Psoas muscle (tissue), 8 donors: ENCODE results near the gene CD300LD. TPM values are rescaled to one million over a fixed set of nuclear protein-coding genes. Genes with fewer than 3 reads are reported as not detected.

Experiments
- ATAC-seq, 4 donors: fragments of 200-7000 bp; cut with Tn5 transposase; one replicate each; pipeline ENCODE4 v1.9.1; 2020; ENCODE audit warnings: moderate library complexity in 3 of 4, mild to moderate bottlenecking in 2 of 4
- DNase-seq, 2 donors: peaks; one replicate each; pipeline ENCODE4 v3.0.0-alpha.2; 2020
- H3K27ac ChIP-seq: fragments of 200-600 bp; one replicate; pipeline ENCODE4 v1.8.0; 2022
- H3K27me3 ChIP-seq, 3 donors: fragments of 200-600 bp in 1 of 3; one replicate each; pipeline versions ENCODE4 v1.6.1 to v1.8.0; 2013 to 2022; ENCODE audit warnings: low read length in 2 of 3, mild to moderate bottlenecking in 2 of 3, moderate library complexity in 1 of 3; ENCODE audit not compliant: insufficient read depth in 3 of 3
- H3K36me3 ChIP-seq, 2 donors: fragments of 200-600 bp in 1 of 2; one replicate each; pipeline versions ENCODE4 v1.6.1 to v1.8.0; 2013 to 2022; ENCODE audit warnings: low read depth in 1 of 2, mild to moderate bottlenecking in 1 of 2, moderate library complexity in 1 of 2; ENCODE audit not compliant: insufficient read depth in 1 of 2
- H3K4me1 ChIP-seq: fragments of 200-600 bp; one replicate; pipeline ENCODE4 v1.8.0; 2022
- H3K4me3 ChIP-seq: fragments of 200-600 bp; one replicate; pipeline ENCODE4 v1.8.0; 2022; ENCODE audit warnings: mild to moderate bottlenecking
- H3K9me3 ChIP-seq: fragments of 200-600 bp; one replicate; pipeline ENCODE4 v1.8.0; 2022
- CTCF ChIP-seq: fragments of 200-600 bp; IDR thresholded peaks from one replicate; pipeline ENCODE4 v1.8.0; 2022; ENCODE audit warnings: antibody characterized with exemption
- WGBS, 3 donors: extraction: QIAGEN DNeasy Blood & Tissue Kit; methylation state at CpG; one replicate each; pipeline versions ENCODE4 v1.1.6 to v1.1.7; 2013; 5-methylcytosine and 5-hydroxymethylcytosine counted together
- intact Hi-C, 2 donors: fragments of 100-400 bp; cut with DNase I; formaldehyde crosslinking; loops; one replicate each; pipeline versions ENCODE4 v1.11.0 to v1.14.2; 2022
- polyA plus RNA-seq, 3 donors: library from polyadenylated mRNA; stranded (reverse); fragments of 200-250 nt; gene quantifications; one replicate each; pipeline ENCODE4 v1.2.3, GENCODE V29; 2013
- total RNA-seq, 4 donors: library from RNA; stranded (reverse); fragmentation: NEBNext Ultra II Directional in 2 of 4; extraction: Animal tissue kit (Norgen Biotek cat#: 25700) in 2 of 4; gene quantifications; one replicate each; pipeline versions ENCODE4 v1.2.1 to v1.2.4, GENCODE V29; 2021 to 2023
- donor health status: healthy with polysubstance abuse.
- donor health status: DM: no; HTN: no; CAD: no; lungs with moderate emphysema.
- donor health status: Bipolar disorder and iron deficiency.
- donor health status: healthy.
- donor health status: DM: yes; HTN: yes; CAD: no.
- donor health status: DM: no; HTN: no; CAD: no.
- donor health status: DM: no; HTN: no; CAD: no.
- donor health status: DM: yes; HTN: yes; CAD: no.

The CD300LD gene
- total and polyA plus RNA-seq, 7 donors = not detected

GRCh38 chr17:74539281-74539820 is 52.7 kb downstream of the CD300LD start:
- H3K36me3 ChIP-seq = no peaks in the 10 kb centered on the region
- no peaks in the 10 kb centered on the region for H3K9me3 ChIP-seq
- intact Hi-C loops = no loop called here
- H3K4me3 ChIP-seq = no peak overlapping the region
- DNase-seq (no peak), ATAC-seq (no peak)
- 69 to 73% (median 71%) methylated on average over 10 of the region's 10 CpGs for WGBS, 3 donors
- H3K27ac ChIP-seq = no peak overlapping the region
- no peak for TF ChIP-seq CTCF
- H3K27me3 ChIP-seq = peaks cover 0 to 5% (median 0%) of the 10 kb centered on the region in 3 donors
- no peaks in the 10 kb centered on the region for H3K4me1 ChIP-seq

- WGBS, 3 donors = 65 to 73% (median 69%) methylated on average over 3 of the region's 3 CpGs
- no peak for TF ChIP-seq CTCF
- Histone ChIP-seq H3K36me3 (no peaks in the 10 kb centered on the region), H3K27ac (no peak overlapping the region), H3K4me3 (no peak overlapping the region), H3K27me3 (peaks cover 0 to 5% (median 0%) of the 10 kb centered on the region in 3 donors), H3K9me3 (no peaks in the 10 kb centered on the region), H3K4me1 (no peaks in the 10 kb centered on the region)
- intact Hi-C loops = no loop called here
- DNase-seq (no peak), ATAC-seq (no peak)
These were observed 55.2 kb downstream of the CD300LD start for GRCh38 chr17:74536890-74537289.

DNA sequence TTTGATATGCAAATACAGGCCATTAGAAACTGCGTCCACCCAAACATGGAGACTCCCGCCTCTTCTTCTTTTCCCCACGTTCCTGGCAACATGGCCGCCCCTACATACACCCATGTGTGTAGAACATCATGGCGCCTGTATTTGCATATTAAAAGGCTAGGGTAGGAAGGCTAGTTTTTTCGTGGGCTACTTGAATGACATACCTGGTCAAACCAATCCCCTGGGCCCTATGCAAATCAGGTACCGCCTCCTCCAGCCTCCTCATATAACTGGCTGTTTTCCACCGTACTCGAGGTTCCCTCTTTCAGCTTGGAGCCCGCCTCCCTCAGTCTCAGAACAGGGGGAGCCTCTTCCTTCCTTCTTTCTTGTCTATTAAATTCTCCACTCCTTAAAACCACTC is 60.0 kb downstream of the CD300LD start:
- TF ChIP-seq CTCF = no peak
- no peak for DNase-seq
- WGBS, 3 donors = 63 to 68% (median 64%) methylated on average over 10 of the region's 10 CpGs
- intact Hi-C loops = loop anchor here in 1 of 2 donors (2.0 kb wide), 1 partner anchor 163 kb away; no protein-coding TSS in a partner anchor
- Histone ChIP-seq H3K27me3 (peaks cover 0 to 3% (median 0%) of the 10 kb centered on the region in 3 donors), H3K36me3 (no peaks in the 10 kb centered on the region), H3K4me3 (no peak overlapping the region), H3K4me1 (no peaks in the 10 kb centered on the region), H3K27ac (no peak overlapping the region), H3K9me3 (no peaks in the 10 kb centered on the region)
- ATAC-seq = peak in 2 of 4 donors; percentile 44 to 61

DNA sequence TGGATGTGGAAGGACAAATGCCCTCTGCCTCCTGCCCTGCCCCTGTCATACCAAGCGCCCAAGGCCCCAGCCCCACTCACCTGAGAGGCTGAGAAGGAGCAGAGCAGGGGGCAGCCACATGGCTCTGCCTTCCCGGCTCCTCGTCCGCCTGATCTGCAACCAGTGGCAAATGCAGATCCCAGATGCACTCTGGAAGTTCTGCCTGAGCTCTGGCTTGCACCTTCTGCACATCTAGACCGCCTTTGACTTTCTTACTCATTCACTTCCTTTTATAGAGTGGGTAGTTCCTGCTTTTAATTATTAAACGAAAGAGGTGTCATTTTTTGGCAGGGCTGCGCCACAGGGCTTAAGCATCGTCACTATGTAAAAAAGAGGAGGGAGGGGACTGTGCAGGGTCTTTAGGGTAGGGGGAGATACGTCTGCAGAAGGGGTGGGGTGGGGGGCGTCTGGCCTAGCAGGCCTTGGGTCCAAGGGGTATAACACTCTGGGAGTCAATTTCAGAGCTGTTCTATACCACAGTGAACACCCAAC is 60.8 kb downstream of the CD300LD start, which contains the start of gene CD300LB:
Gene CD300LB (minus strand): TSS at position 245 of the 531 bp plus-strand sequence. CDS start 125 bp downstream, at position 120.
- ATAC-seq = no peak
- Histone ChIP-seq H3K4me1 (no peaks in the 10 kb centered on the region), H3K9me3 (no peaks in the 10 kb centered on the region), H3K27ac (no peak within 1 kb of the TSS), H3K27me3 (no peaks in the 10 kb centered on the region), H3K4me3 (no peak within 1 kb of the TSS), H3K36me3 (no peaks in the 10 kb centered on the region)
- no peak for TF ChIP-seq CTCF
- intact Hi-C loops = no loop called here
- no peak for DNase-seq
- WGBS, 3 donors = 73 to 82% (median 79%) methylated on average over 10 of the region's 10 CpGs

DNA sequence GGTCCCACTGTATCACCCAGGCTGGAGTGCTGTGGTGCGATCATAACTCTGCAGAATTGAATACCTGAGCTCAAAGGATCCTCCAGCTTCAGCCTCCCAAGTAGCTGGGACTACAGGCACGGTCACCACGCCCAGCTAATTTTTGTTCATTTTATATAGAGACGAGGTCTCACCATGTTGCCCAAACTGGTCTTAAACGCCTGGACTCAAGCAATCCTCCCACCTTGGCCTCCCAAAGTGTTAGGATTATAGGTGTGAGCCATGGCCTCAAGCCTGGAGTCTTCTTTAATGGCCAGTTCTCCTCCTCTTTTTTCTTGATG is 61.3 kb downstream of the CD300LD start:
- Histone ChIP-seq H3K27me3 (no peaks in the 10 kb centered on the region), H3K4me1 (no peaks in the 10 kb centered on the region), H3K9me3 (no peaks in the 10 kb centered on the region), H3K4me3 (no peak overlapping the region), H3K27ac (no peak overlapping the region), H3K36me3 (no peaks in the 10 kb centered on the region)
- no peak for TF ChIP-seq CTCF
- WGBS, 3 donors = 67 to 85% (median 74%) methylated on average over 5 of the region's 5 CpGs
- peak in 1 of 2 donors; percentile 12 for DNase-seq
- intact Hi-C loops = no loop called here
- no peak for ATAC-seq
